OCI-LY7 (cell line): Measurements from ENCODE around the gene IRGQ.
"Not testable (repeated sequence)": the region's sequence is repeated elsewhere in the genome, so short reads cannot be mapped to it uniquely, and the experiment has no call there.

ENCODE experiments used
- CTCF ChIP-seq: fragments of 200-600 bp; sonication (generic); conservative IDR thresholded peaks from 2 replicates; pipeline ENCODE4 v1.5.1; 2014; ENCODE audit warnings: mild to moderate bottlenecking, antibody characterized with exemption, low read length, moderate library complexity, mixed read lengths
- EZH2phosphoT487 ChIP-seq: fragments of 200-600 bp; sonication (generic); IDR thresholded peaks from 2 replicates; pipeline ENCODE4 v1.6.1; 2018; ENCODE audit warnings: low read depth, borderline replicate concordance, mild to moderate bottlenecking, mixed run types, antibody characterized with exemption, low read length, moderate library complexity, mixed read lengths

- TF ChIP-seq CTCF, EZH2phosphoT487: not testable (repeated sequence)
Observed at GRCh38 chr19:43635561-43635940, 39.6 kb upstream of the IRGQ start.
